AG04449 (cell line): ENCODE measurements around the gene KCNH1.

Source experiments
- CTCF ChIA-PET: fragments of 350-600 bp; formaldehyde crosslinking; extraction: SDS; loops from one replicate; lab custom pipeline; 2021; ENCODE audit warnings: antibody characterized with exemption; lab: Yijun Ruan, JAX
- POLR2A ChIA-PET: fragments of 400-600, 350-600 bp; formaldehyde crosslinking; extraction: SDS; loops from one replicate; lab custom pipeline; 2020; ENCODE audit warnings: antibody characterized with exemption, inconsistent platforms; lab: Yijun Ruan, JAX
- DNase-seq: peaks from one replicate; pipeline ENCODE4 v3.0.0-alpha.2; 2010; ENCODE audit warnings: low read depth, low spot score
- H3K4me3 ChIP-seq: 2 replicates; pipeline ENCODE4 v1.5.1; 2011; ENCODE audit warnings: low read depth, mild to moderate bottlenecking, control low read depth, low read length
- TF ChIP-seq, protein P1 (sequence below): IDR thresholded peaks from one replicate; pipeline ENCODE4 v1.5.1; 2011; ENCODE audit warnings: mild to moderate bottlenecking, moderate library complexity, low read length, control low read depth, inconsistent platforms; ENCODE audit not compliant: insufficient read depth; ENCODE audit errors: missing control alignments

KCNH1 gene

DNA sequence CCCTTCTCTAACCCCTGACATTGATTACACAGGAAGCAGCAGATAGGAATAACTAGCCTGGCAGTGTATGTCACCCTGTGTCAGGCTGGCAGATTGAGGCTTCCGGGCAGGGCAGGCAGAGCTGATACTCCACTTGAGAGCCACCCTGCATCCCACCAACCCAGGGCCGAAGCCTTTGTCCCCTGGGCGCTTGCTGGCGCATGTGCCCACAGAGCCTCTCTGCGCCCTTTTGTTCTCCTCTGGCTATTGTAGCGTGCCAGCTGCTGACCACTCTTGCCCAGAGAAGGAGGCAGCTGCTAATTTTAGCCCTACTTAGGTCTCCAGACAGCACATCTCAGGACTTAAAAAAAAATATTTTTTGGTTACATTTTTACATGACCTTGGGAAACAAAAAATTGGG lies 500.3 kb downstream of the KCNH1 start:
- POLR2A ChIA-PET: no interaction called here
- TF ChIP-seq, protein P1, sequence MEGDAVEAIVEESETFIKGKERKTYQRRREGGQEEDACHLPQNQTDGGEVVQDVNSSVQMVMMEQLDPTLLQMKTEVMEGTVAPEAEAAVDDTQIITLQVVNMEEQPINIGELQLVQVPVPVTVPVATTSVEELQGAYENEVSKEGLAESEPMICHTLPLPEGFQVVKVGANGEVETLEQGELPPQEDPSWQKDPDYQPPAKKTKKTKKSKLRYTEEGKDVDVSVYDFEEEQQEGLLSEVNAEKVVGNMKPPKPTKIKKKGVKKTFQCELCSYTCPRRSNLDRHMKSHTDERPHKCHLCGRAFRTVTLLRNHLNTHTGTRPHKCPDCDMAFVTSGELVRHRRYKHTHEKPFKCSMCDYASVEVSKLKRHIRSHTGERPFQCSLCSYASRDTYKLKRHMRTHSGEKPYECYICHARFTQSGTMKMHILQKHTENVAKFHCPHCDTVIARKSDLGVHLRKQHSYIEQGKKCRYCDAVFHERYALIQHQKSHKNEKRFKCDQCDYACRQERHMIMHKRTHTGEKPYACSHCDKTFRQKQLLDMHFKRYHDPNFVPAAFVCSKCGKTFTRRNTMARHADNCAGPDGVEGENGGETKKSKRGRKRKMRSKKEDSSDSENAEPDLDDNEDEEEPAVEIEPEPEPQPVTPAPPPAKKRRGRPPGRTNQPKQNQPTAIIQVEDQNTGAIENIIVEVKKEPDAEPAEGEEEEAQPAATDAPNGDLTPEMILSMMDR: no peak
- no peak for DNase-seq
- CTCF ChIA-PET: no interaction called here
- no peak overlapping the region for H3K4me3 ChIP-seq

DNA sequence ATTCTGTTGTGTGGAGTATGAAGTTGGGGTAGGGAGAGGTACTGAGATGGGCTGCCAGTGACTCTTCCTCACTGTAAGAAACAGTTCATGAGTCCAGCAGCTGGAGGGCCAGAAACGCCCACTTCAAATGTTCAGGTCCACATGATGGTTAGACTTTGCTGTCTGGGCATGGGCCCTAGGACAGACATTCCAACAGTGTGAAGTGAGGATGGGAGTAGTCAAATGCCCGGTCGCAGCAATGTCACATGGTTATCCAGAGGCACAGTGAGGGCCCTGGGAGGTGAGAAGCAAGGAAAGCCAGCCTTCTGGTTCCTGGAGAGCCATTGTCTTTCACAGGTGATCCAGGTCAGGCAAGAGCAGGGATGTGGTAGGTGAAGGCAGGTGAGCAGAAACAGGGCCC lies 500.8 kb downstream of the KCNH1 start:
- CTCF ChIA-PET: no interaction called here
- POLR2A ChIA-PET: no interaction called here
- no peak overlapping the region for H3K4me3 ChIP-seq
- TF ChIP-seq, protein P1: no peak
- DNase-seq: no peak

DNA sequence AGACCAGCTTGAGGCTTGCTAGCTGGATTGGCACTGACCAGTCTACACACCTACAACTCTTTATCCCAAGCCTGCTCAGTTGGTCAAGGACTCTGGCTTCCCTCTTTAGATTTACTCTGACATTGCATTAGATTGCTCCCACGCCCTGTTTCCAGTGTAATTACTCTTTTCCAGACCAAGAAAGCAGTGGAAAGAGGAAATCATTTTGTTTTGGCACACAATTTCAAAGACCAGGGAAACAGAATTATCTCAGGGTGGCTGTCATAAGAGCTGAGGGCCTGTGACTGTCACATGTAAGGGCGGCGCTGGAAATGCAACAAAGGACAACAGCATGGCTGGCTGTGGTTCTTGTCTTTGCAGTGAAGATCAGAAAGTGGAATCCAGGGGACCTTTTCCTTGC lies 502.5 kb downstream of the KCNH1 start:
- no peak for DNase-seq
- CTCF ChIA-PET: interaction anchor here (1.6 kb wide), 1 partner anchor 502 kb away, joined by 4 read pairs; the partner anchor contains the start of gene KCNH1
- POLR2A ChIA-PET: no interaction called here
- no peak overlapping the region for H3K4me3 ChIP-seq
- TF ChIP-seq, protein P1: no peak

DNA sequence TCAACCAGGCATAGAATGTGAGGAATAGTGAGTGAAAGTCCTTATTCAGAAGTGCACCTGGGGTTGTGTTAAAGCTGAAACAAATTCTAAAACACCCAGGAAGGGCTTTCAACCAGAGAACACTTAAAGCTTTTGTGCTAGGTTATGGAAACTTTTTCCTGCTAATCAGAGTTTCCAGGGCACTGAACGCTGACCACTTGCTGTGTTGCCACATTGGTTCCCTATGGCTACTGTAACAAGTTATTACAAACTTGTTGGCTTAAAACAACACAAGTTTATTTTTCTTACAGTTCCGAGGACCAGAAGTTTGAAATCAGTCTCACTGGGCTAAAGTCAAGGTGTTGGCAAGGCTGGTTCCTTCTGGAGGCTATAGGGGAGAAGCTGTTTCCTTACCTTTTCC lies 504.7 kb downstream of the KCNH1 start:
- POLR2A ChIA-PET: no interaction called here
- TF ChIP-seq, protein P1: no peak
- no peak for DNase-seq
- CTCF ChIA-PET: interaction anchor here (1.6 to 1.7 kb wide), 2 partner anchors 31 to 505 kb away, joined by 4 to 5 read pairs; partner anchors contain the start of gene KCNH1
- no peak overlapping the region for H3K4me3 ChIP-seq

DNA sequence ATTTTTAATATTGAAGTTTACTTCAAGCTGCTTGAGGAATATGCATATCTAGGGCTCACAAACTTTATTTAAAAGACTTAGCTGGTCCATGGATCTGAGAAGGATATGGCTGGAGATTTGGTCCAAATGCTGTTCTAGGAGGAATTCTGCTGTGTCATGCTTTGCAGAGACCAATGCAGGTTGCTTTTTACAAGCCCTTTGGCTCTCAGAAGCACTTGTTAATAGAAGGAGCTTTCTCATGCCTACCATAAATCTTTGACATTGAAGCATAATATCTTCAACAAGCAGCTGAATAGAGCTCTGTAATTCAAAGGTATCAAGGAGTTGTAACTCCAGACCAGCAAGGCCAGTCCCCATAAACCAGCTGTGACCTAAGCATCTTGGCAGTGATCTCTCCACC lies 506.2 kb downstream of the KCNH1 start:
- TF ChIP-seq, protein P1: no peak
- H3K4me3 ChIP-seq: no peak overlapping the region
- ChIA-PET CTCF (interaction anchor here (1.6 to 1.7 kb wide), 2 partner anchors 29 to 507 kb away, joined by 4 to 5 read pairs; partner anchors contain the start of gene KCNH1), POLR2A (no interaction called here)
- no peak for DNase-seq
